HG03432 (cell line): Measurements from ENCODE around the gene ATP10A.

ENCODE experiments used
- ATAC-seq: cut with Tn5 transposase; IDR thresholded peaks from one replicate; pipeline ENCODE4 v1.9.1; 2021; ENCODE audit warnings: mild to moderate bottlenecking, moderate library complexity; ENCODE audit not compliant: unreplicated experiment

The ATP10A gene

DNA sequence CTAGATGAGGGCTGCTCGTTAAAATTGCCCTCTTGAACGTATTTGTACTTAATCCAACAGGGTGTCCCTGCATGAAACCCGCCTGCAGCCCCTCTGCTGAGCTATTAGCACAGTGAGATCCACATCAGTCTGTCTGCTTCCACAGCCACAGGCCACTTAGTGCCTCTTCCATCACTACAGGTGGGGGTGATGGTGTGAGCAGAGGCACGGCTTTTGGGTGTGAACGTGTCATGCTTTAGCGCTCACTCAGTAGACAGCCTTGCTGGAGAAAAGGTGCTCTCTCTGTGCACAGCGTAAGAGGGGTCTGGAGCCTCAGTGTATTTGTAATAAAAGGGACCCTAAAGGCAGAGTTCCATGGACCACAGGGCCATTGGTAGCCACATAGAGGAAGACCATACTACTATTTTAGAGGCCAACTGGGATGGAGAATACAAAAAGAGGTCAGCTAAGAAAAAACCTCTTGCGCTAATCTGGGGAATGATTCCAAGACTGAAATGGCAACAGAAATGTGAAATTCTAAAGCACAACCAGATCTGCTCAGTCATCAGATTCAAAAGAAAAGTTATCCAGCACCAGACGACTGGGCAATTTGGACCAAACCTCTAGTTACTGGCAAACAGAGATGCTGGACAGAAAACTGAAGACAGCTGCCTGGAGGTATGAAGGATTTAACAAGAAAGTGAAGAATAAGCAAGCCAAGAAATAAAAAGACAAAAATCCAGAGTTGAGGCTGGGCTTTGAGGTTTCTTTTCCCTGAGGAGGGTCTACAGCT is 120.2 kb downstream of the ATP10A start:
- no peak for ATAC-seq

DNA sequence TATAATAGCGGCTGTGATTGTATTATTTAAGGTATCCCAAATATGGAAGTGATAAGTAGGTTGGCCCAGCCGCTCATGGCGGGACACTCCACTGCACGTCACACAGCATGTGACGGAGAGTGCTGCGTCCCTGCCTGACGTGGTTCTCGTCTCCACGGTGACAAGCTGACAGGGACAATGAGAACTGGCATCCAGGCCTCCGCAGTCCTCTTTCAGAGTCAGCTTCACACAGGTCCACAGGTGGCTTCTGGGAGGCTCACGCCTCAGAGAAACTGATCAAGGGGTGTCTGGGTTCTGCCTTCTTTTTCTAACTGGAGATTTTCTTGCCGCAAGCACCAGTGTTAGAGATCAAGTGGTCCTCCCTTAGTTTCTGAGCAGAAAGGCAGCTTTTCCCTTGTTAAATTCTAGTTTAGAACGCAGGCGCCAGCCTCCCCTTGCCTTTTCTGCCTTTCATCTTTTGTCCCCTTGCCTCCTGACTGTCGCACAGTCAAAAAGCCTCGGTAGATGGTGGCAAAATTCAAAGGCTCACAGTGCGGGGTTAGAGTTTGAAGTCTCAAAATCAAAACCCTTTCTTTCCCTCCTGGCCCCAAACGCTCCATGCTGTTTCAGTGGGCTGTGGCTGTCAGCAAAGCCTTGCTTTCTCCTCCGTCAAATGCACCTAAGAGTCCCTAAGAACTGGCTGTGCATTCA is 120.9 kb downstream of the ATP10A start:
- ATAC-seq, result no peak

DNA sequence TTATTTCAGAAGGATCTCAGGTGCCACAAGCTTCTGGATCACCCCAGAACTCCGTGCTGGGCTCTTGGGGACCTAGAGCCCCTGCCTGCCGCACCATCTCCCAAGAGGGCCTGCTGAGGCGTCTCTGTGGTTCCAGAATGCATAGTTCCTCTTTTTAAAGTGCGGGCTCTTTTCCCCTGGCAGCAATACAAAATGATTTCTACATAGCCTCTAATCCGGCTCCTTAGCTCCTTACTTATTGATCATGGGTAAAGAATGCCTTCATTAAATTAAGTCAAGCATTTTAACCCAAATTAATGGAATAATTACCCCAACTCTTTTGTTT is 121.9 kb downstream of the ATP10A start:
- ATAC-seq, result no peak

DNA sequence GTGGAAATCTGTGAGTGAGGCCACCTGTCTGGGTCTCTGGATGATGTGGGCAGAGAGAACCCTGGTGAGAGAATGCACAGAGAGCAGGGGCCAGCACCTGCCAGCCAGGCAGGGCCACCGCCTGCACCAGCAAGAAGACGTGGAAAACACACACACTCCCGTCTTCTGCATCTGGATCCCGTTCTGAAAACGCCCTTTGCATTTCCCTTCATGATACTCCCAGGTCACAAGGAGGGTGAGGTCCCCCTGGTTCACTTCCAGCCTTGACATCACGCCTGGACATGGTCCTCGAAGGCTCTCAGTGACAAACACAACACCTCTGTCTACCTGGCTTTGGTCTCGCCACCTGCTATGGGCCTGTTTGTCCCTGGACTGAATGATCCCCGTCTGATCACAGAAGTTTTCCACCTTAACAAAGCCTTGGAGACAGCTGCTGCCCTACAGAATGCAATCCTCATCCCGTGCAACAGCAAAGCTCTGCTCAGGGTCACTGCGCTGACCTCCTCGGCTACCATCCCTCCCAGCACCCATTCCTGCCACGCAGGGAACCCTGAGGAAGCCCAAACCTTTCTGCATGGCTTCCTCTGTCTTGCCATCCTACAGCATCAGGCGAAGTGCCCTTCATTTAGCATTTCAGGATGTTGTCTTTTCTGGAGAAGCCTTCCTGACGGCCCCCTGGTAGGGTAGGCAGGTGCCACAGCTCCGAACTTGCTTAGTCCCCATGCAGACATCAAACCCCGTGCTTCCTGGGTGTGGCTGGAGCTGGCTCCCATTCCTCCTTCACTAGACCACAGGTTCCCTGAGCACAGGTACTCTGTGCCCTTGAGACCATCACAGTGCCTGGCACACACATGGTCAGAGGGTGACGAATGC is 122.5 kb downstream of the ATP10A start:
- ATAC-seq, result no peak

DNA sequence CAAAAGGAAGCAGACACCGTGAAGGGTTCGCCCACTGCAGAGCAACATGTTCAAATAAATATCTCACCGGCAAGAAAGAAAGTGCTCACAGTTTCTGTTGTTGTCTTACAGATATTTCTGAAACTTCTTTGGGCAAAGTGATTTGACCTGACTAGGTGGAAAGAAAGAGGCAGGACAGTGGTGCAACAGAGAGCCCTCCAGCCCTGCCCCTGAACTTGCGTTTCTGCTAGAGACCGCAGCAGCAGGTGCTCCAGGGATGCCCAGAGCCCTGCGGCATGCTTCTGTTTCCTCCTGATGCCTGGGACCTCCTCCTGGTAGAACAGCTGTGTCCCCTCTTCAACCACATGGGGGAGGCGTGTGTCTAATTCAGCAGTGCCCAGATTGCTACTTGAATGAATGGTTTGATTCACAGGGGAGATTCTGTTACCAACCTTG is 123.4 kb downstream of the ATP10A start:
- ATAC-seq, result no peak

DNA sequence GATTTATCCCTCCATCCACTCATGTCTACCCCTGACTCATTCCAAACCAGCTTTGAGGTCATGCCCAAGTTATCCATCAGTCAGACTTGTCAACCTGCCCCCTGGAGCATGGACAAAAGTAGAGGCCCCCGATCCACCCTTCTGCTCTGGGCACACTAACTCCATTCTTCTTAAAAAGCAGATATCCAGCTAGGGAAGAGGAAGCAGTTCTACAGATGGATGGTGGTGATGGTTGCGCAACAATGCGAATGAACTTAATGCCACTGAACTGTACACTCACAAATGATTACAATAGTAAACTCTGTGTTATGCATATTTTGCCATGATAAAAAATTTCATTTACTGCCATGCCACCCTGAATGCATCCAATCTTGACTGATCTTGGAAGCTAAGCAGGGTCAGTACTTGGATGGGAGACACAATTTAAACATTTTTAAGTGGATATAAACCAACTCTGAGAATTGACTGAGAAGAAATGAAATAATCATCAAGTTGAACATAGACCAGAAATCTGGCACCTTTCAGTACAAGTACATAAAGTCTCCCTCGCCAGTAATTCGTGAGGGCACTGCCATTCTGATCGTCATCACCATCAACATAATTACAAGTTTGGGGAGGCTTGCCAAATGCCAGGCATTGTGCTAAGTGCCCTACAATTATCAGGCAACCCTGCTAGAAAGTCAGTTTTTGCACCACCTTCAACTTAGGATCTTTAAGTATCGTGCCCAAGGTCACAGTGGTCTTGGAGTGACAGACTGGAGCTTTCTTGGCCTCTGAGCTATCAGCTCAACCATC is 124.8 kb downstream of the ATP10A start:
- no peak for ATAC-seq

DNA sequence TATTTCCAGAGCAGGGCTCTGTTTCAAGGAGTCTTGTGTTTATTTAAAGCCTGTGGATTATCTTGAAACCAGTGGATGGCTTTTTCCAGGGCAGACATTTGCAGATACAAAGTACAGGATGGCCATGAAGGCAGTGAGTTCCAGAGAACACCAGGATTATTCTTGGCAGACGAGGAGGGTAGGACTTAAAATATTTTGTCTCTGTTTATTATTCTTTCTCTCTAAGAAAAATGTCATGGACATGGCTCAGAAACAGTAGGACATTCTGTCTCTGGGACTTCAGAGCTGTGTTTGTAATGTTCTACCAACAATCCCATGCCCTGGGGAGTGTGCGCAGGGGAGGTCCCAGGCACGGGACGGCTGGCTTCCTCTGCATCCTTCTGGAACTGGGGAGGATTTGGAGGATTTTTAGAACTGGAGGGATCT is 125.9 kb downstream of the ATP10A start:
- ATAC-seq, result no peak

DNA sequence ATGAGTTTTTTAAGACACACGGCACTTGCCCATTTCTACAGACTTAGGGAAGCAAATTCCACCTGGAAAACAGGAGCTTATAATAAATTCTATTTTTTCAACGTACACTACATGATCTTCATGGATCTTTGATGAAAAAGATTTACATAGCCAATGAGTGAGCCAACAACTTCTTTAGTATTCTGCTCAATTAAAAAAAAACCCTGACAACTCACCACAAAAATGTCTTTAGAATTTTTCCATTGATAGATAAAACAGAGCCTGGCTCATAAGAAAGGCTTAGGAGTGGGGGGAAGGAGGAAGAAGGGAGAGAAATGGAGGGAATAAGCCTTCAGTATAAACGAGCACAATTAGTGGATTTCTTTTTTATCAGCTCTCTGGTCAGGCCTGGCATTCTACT is 126.7 kb downstream of the ATP10A start:
- ATAC-seq, result no peak

DNA sequence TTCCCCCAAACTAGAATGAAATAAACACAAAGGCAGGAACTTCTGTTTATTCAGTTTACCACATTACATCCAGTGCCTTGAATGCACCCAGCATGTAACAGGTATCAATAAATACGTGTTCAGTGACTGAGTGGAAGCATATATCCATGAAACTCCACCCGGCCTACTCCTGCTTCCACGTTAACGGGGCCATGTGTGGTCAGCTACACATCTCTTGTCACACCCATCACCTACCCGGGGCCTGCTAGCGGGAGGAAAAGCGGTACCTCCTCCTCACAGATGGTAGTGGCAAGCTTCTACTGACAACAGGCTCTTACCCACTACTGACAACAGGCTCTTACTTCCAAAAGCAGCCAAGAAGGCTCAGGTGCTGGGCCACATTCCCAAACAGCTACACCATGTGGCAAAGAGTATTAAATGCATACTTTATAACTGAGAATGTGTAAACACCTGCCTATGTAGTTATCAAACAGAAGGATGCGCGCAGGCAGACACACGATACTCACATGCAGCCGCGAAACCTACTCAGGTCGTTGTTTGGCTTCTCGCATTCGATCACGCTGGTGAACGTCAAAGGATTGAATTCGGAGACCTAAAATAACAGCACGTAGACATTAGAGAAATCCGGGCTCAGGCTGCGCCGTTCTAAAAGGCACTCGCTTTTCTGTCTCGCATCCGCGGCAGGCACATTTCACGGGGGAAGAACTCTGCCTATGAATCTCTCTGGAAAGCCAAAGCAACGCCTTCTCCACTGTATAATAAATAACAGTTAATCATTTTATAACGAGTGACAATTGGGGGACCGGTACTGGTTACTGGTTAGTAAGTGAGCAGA is 127.4 kb downstream of the ATP10A start:
- no peak for ATAC-seq

DNA sequence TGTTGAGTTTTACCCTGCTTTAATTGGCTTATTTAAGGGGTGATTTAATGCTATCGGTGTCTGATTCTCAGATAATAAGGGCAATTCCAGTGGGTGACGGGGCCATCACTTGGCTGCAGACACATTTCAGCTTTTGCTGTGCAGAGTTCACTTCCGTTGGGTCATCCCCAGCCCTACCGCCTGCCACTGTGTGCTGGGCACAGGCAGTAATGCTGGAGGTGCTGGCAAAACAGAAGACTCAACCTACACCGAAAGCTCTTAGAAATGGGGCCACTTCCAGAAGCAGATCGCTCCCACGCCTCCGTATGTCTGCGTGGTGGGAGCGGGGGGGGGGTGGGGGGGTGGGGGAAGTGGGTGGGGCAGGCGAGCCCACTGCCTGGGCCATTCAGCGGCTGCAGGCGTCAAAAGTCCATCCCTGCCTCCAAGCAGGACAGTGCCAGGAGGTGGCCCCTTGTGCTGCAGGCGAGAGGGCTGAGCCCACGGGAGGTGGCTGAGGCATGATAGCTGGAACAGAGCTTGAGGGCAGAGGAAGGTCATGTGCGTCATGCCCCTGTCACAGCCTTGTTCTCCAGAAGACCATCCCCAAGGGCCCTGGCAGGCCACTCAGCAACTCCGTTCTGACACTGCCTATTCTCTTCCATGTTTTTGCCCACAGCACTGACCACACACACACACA is 128.3 kb downstream of the ATP10A start:
- ATAC-seq, result no peak

DNA sequence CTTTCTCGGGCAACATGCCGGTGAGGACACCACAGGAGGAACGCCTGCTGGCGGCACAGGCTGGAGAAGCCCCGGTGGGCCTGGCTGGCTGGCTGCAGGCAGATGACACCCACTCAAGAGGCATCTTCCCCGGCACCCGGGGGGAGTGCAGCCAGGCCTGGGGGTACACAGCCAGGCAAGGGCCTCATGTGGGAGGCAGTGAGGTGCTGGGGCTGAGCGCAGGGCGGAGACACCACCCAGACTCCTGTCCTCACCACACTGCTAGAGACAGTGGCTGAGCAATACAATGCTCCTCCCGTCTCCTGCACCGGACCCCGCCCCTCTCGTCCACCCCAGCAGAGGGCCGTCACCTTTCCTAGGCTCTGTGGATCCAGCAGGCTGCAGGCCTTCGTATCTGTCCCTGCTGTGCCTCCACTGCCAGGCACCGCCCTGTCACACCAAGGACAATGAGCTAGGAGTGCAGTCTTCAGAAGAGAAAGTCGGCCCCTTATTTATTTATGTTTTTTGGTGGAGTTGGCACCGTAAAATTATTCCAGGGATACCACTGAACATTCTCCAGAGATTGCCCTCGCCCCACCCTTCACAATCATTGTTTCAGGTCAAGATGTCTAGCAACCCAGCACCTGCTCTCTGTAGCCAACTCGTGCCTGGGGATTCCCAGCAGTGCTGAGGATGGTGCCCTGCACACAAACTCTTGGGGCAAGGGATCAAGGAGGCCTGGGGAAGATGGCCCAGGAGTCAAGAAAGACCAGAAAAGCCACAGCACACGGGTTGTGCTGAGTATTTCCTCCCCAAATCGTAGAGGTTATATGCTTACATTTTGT is 129.1 kb downstream of the ATP10A start:
- no peak for ATAC-seq

DNA sequence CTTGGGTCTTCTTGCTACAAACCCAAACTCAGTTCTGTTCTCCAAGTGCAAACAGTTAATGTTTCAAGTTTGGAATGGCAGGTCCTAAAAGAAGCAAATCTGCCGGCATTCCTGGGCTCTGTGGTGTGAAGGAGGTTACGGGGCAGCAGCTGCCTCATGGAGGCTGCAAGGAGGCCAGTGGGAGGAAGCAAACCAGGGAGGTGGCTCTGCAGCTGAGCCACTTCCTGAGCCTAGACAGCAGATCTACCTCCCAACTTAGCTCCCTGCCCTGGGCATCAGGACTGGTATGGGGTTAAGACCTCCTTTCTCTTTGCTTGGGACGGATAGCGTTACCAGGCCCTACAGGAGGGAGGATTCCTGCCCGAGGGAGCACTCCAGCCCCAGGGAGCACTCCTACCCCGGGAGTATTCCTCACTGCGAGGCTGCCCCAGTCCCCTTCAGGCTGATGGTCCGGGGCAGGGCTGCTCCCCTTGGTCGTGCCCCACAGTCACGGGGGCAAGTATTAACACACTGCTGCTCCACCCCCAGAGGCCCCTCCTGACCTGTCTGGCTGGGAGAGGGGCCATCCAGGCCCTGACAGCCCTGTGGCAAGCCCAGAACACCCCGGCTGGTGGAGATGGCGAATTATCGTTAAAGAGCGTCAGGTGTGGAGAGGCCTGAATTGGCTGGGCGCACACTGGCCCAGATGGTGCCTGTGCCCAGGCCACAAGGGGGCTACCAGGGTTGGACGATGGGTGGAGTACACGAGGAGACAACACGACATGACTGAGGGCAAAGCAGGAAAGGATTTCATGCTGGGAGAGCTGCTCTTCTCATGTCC is 129.9 kb downstream of the ATP10A start:
- no peak for ATAC-seq

DNA sequence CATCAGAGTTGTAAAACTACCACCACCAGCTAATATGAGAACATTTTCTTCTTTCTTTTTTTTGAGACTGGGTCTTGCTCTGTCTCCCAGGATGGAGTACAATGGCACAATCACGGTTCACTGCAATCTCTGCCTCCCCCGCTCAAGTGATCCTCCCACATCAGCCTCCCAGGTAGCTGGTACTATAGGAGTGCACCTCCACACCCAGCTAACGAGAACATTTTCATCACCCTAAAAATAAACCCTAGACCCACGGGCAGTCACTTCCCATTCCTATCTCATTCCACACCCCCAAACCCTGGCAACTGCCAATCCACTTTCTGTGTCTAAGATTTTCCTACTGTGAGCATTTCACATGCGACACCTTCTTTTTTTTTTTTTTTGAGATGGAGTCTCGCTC is 130.9 kb downstream of the ATP10A start:
- ATAC-seq, result no peak

DNA sequence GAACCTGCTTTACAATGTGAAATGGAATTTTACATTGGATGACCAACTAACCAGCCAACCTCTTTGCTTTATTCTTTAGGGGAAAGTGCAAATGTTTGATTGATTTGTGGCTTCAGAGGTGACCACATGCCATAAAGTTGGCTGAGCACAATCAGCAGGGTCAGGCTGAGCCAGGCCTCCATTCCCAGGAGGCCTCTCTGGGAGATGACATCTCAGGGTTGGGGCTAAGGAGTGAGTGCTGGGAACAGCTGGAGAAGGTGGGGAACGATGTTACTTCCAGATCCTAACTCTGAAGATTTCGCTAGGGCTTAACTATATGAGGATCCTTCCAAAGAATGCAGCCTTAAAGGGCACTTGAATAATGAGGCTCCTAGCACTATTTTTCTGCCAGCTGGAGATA is 131.7 kb downstream of the ATP10A start:
- ATAC-seq, result no peak

DNA sequence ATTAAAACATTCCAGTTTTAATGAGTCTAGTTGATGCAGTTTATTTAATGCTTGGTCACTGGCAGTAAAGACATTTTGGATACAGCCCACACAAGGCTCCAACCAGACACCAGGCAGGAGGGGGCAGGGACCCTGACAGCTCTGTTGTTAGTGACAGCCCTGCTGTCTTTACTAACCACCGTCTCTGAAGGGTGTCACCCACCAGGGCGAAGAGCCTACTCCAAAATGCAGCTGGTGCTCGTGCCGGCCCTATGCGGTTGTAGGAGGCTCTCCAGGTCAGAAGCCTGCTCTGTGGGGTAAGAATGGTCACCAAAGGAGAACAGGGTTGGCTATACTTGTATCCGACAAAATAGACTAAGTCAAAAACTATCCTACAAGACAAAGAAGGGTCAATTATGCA is 132.2 kb downstream of the ATP10A start:
- ATAC-seq, result no peak

DNA sequence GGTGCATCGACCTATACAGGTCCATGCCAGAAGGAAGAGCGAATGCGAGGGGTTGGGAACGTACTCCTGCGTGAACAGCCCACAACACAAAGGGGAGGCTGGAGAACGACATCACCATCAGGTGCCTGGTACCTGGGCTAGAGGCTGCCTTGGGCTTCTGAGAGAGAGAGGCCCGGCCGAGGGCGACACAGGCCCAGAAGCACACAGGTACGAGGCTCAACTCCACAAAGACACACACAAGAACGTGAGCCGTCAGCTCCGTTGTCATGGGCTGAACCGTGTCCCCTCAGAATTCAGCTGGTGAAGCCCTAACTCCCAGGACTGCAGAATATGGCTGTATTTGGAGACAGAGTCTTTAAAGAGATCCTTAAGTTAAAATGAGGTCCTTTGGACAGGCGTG is 134.3 kb downstream of the ATP10A start:
- ATAC-seq, result no peak

DNA sequence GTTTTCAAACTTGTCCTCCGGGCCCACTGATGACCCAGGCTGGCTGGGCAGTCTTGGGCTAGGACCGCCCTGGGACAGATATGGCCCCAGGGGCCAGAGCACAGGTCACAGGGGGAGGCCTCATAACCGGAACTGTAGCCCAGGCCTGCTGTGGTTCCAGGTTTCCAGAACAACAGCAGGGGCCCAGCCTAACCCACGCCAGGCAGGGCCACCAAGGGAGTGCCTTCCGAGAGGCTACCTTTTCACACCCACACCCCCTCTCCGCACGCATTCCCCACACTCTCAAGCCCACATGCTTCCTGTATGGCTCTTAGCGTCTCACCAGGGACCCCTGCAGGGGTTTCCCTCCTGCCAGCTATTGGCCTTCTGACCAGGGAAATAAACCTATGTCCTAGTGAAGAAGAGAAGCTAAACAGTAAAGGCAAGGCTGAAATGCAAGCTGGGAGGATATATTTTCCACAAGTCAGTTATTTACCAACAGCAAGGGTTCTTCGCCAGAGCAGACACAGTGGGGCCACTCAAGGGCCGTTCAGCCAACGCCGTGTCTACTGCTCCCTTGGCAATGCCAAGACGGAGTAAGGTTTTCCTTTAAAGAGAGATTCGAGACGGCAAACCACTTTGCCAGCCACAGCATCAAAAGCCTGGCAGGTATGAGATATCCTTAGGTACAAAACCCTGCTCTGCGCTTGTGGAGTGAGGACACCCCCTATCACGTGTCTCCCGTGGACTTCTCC is 135.1 kb downstream of the ATP10A start:
- no peak for ATAC-seq
